Anterior cingulate cortex (tissue), 58 donors: ENCODE results near the gene CCDC54.

Experiments
- DNase-seq, 58 donors: peaks; one replicate each; lab custom pipeline; 2025; lab: John Stamatoyannopoulos, UW

The CCDC54 gene

DNA sequence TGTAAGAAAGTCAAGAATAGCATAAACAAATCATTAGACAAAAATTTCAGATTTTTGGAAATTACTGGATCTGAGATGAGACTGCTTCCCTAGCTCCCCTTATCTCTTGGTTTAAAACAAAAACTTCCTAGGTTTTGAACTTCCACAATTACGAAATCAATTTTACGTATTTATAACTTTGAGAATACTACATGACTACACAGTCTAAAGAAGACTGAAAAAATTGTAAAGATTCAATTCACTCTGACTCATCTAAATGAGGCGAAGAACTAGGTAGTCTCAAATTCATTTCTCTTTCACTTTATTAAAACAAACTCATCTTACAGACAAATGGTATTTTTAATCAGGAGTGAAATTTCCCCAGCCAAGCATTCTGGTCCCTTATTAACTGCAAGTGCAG lies 10.3 kb downstream of the CCDC54 start:
- DNase-seq = no peak

DNA sequence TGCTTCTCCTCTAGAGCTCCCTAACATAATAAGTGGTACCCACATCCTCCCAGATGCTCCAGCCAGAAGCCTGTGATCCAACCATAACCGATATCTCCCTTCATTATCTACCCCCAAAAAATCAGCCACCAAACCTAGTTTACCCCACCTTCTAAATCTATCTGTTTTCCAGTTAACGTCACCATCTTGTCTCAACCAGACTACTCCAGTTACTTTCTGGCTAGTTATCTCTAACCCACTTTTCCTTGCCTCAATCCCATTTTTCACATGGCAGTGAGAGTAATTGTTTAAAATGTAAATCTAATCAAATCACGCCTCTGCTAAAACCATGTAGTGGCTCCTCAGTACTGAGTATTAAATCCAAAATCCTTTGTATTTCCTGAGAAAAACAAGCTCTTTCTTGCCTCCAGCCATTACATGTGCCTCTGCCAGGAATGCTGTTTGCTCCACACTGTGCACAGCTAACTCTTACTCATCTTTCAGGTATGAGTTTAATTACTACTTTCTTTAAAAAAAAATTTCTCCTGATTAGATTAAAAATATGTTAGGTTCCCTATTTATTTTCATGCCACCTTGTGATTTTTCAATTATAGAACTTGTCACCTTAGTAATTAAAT lies 15.4 kb downstream of the CCDC54 start:
- no peak for DNase-seq

- DNase-seq = no peak
Observed at GRCh38 chr3:107394502-107394901, 17.3 kb downstream of the CCDC54 start.

GRCh38 chr3:107395066-107395465 lies 17.8 kb downstream of the CCDC54 start:
- DNase-seq = peak in 1 of 58 donors; percentile 13

GRCh38 chr3:107401301-107401700 lies 24.1 kb downstream of the CCDC54 start:
- DNase-seq = no peak

DNA sequence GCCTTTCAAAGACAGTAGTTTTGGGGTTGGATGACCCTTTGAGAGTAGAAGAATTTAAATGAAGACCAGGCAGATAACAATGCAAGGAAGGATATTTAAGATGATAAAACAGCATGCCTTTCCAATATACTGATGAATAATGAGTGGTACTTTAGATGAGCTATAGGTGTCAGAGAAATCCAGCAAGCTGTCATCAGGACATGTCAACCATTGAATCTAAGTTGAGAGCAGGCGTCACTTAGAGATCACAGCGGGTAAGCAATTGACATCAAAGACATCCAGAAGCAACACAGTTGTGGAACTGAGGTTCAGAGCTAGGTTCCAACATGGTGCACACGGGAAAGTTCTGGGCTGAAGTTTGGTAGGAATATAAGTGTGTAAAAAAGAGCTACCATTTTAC lies 25.0 kb downstream of the CCDC54 start:
- DNase-seq = no peak

DNA sequence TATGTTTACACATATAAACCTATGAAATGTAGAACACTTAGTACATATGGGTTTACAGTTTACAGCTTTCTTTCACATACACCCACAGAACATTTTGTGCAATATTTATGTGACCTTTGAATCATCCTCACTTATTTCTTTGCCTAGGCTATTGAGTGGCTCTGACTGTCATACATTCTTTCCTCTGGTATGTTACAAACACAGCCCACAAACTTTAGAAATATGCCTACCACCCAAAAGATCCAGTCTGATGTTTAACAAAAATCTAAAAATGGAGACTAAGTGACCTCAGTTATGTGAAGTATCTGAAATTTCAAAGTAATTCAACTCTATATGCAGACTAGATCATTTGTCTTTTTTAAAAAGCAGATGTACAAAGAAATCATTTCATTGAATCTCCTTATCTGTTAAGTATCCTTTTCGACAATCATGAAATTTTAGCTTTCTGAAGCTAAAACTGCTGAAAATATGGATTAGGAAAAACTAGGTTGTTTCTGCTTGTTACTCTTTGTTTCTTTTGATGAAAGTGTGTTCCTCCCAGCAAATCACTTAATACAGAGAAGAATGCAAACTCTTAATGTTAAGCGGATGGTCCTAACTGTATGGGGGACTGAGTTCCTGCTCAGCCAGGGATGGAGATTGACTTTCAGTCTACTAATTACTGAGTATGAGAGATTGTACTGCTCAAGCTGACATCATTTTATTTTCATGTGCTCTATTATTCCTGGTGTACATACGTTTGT lies 27.7 kb downstream of the CCDC54 start:
- no peak for DNase-seq

GRCh38 chr3:107407355-107407754 lies 30.1 kb downstream of the CCDC54 start:
- DNase-seq = no peak

DNA sequence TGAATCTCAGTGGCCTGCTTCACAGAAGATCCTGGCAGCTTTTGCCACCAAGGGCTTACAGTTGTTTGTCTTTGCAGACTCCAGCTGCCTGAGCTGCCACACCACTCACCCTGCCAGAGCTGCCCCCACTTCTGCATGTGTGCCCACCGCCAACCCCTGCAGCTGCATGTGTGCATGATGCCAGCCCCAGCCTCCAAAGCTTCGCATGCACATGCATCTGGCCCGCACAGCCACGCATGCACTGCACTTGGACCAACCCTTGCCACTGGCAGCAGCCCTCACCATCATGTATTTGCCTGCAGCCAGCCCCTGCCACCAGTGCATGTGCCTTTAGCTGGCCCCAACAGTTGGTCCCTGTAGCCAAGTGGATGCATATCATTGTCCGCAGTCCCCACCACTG lies 31.3 kb downstream of the CCDC54 start:
- DNase-seq = no peak

DNA sequence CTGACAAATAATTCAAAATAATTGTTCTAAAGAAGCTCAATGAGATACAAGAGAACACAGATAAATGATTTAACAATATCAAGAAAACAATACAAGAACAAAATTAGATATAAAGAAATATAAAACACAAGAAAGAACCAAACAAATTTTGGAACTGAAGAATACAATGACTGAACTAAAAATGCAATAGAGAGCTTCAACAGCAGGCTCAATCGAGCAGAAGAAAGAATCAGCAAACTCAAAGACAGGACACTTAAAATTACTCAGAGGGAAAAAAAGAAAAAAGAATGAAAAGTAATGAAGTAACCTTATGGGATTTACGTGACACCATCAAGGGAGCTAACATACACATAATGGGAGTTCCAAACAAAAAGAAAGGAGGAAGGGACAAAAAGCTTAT lies 32.1 kb downstream of the CCDC54 start:
- DNase-seq = no peak

GRCh38 chr3:107410606-107411005 lies 33.4 kb downstream of the CCDC54 start:
- DNase-seq = no peak

GRCh38 chr3:107411056-107411455 lies 33.8 kb downstream of the CCDC54 start:
- no peak for DNase-seq

GRCh38 chr3:107411779-107412178 lies 34.5 kb downstream of the CCDC54 start:
- no peak for DNase-seq

- peak in 1 of 58 donors; percentile 65 for DNase-seq
Observed at GRCh38 chr3:107412376-107412775, 35.1 kb downstream of the CCDC54 start.

GRCh38 chr3:107413264-107413663 lies 36.0 kb downstream of the CCDC54 start:
- DNase-seq = no peak

- no peak for DNase-seq
Observed at GRCh38 chr3:107414325-107414964, 37.2 kb downstream of the CCDC54 start.

DNA sequence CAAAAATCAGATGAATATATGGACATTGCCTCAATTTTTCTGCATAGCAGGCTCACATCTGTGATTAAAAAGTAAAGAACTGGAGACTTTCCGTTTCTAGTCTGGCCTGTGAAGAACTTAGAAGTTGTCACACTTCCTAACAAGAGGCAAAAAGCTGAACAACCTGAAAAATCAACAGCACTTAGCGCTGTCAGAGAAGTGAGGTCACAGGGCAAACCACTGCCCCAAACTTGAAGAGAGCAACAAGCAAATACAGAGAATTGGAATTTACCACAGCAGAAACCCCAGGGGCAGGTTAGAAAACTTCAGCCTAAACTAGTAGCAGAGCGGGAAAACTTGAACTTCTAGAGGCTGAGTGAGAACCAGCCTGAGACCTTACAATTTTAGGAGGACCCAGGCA lies 38.9 kb downstream of the CCDC54 start:
- no peak for DNase-seq

DNA sequence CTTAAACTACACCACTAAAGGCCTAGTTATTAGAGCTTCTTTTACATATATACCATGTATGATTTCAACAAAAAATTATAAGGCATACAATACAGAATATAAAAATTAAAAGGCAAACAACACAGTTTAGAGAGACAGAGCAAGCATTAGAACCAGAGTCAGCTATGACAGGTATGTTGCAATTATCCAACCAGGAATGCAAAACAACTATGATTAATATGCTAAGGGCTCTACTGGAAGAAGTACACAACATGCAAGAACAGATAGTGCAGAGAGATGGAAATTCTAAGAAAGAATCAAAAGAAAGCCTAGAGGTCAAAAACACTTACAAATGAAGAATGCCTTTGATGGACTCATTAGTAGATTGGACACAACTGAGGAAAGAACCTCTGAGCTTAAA lies 39.6 kb downstream of the CCDC54 start:
- no peak for DNase-seq

DNA sequence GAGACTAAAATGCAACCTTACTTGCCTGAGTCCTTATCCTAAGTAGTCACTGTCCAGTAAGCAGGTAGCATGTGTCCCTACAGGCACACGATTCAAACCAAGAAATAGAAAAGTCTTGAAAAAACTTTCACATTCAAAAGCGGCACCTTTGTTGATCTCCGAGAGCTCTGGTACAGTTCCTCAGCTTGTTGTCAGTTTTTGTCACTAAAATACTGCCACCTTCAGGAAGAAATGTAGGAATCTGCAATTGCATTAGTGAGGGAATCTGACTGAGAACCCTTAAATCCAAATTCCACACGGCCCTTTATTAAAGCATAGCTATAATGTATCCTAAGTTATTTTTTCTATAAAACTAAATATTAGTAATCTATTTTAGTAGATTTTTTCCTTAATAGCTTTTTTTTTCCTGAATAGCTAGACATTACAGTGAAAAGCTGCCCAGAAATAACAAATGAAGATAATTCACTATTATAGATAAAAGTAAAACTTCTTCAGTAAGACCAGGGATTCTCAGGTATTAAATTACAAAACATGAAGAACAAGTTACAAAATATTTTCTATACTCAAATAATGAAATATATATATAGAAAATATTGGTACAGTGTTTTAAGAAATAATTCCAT lies 44.0 kb downstream of the CCDC54 start:
- peak in 8 of 58 donors; percentile 4 to 84 (median 26) for DNase-seq

DNA sequence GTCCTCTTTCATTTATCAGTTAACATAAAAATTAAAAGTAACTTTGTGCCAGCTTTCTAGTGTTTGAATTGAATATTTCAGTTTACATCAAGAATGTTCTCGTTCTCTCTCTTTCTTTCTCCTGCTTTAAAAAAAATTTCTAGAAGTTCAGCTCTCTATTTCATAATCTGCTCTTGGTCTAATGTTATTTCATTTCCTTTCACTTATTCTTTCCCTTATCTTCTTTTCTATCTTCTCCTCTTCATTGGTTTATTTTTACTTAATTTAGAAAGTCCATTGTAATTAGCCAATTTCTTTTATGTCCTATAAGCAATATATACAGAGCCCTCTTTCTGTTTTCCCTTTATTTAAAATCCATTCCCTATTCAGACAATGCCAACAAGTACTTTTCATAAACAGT lies 44.6 kb downstream of the CCDC54 start:
- DNase-seq = no peak

- DNase-seq = no peak
Observed at GRCh38 chr3:107425033-107425432, 47.8 kb downstream of the CCDC54 start.
